ENCODE results near the gene GRM1.

- TF ChIP-seq CTCF (IDR thresholded peaks at IDR 0.05) (no peak), EZH2 (IDR thresholded peaks at IDR 0.05) (no peak), EZH2phosphoT487 (IDR thresholded peaks at IDR 0.05) (no peak)
These were observed 236.2 kb downstream of the GRM1 start for GRCh38 chr6:146265056-146265455.

Measured in neural progenitor cell (in vitro differentiated cells).